HepG2 (cell line): Measurements from ENCODE around the gene APC2. TPM values are rescaled to one million over a fixed set of nuclear protein-coding genes. Genes with fewer than 3 reads are reported as not detected.

ENCODE experiments used
- BORCS8-MEF2B ChIP-seq: sonication (generic); formaldehyde crosslinking; IDR thresholded peaks from 2 replicates; pipeline ENCODE4 v1.8.0; 2022; ENCODE audit warnings: mild to moderate bottlenecking, missing genetic modification reagents
- CCDC6 ChIP-seq: sonication (generic); formaldehyde crosslinking; IDR thresholded peaks from 2 replicates; pipeline ENCODE4 v1.8.1; 2022; ENCODE audit warnings: mild to moderate bottlenecking, missing genetic modification reagents, moderate library complexity
- FLYWCH1 ChIP-seq: sonication (generic); formaldehyde crosslinking; IDR thresholded peaks from 2 replicates; pipeline ENCODE4 v1.8.1; 2023; ENCODE audit warnings: mild to moderate bottlenecking, missing genetic modification reagents
- KAT7 ChIP-seq: IDR thresholded peaks from 2 replicates; pipeline ENCODE4 v1.6.1; 2018; ENCODE audit warnings: borderline replicate concordance, missing compliant biosample characterization
- KDM6A ChIP-seq: IDR thresholded peaks from 2 replicates; pipeline ENCODE4 v1.6.1; 2016; ENCODE audit warnings: low read depth
- ZBED4 ChIP-seq: sonication (generic); formaldehyde crosslinking; IDR thresholded peaks from 2 replicates; pipeline ENCODE4 v1.4.0; 2020; ENCODE audit warnings: missing genetic modification reagents, borderline replicate concordance
- ZFP37 ChIP-seq: sonication (generic); formaldehyde crosslinking; IDR thresholded peaks from 2 replicates; pipeline ENCODE4 v1.4.0; 2020; ENCODE audit warnings: missing genetic modification reagents, borderline replicate concordance
- ZNF124 ChIP-seq: sonication (generic); formaldehyde crosslinking; IDR thresholded peaks from 2 replicates; pipeline ENCODE4 v1.4.0; 2020; ENCODE audit warnings: missing genetic modification reagents
- ZNF251 ChIP-seq: sonication (generic); formaldehyde crosslinking; IDR thresholded peaks from 2 replicates; pipeline ENCODE4 v1.9.0; 2021; ENCODE audit warnings: mild to moderate bottlenecking, missing genetic modification reagents
- ZNF598 ChIP-seq: sonication (generic); formaldehyde crosslinking; IDR thresholded peaks from 2 replicates; pipeline ENCODE4 v1.5.1; 2020; ENCODE audit warnings: mild to moderate bottlenecking, missing genetic modification reagents, borderline replicate concordance
- polyA plus RNA-seq, 8 experiments: library from polyadenylated mRNA; depleted of rRNA in 3 of 8; stranded (reverse) in 7 of 8; unstranded in 1 of 8; fragments of >200 nt; fragmentation: Illumina TruSeq in 4 of 8; extraction: Trizol in 4 of 8; gene quantifications; 2 replicates each; pipeline versions ENCODE4 v1.2.1 to v1.2.3, GENCODE V29; 2011 to 2016; ENCODE audit warnings: low read depth in 4 of 8, missing spikeins in 1 of 8, mixed read lengths in 1 of 8; ENCODE audit not compliant: insufficient read depth in 1 of 8
- total RNA-seq, 5 experiments: library from RNA; depleted of rRNA; stranded (reverse); fragments of >200 nt; fragmentation: Illumina TruSeq; extraction: Trizol; gene quantifications; 2 replicates each; pipeline ENCODE4 v1.2.3, GENCODE V29; 2016; ENCODE audit warnings: low read depth in 1 of 5
- TF ChIP-seq, protein P1 (sequence below): IDR thresholded peaks from 2 replicates; pipeline ENCODE4 v1.6.1; 2016; ENCODE audit warnings: missing compliant biosample characterization, missing genetic modification reagents, borderline replicate concordance
- TF ChIP-seq, protein P2 (sequence below): sonication (generic); formaldehyde crosslinking; IDR thresholded peaks from 2 replicates; pipeline ENCODE4 v1.4.0; 2020; ENCODE audit warnings: mild to moderate bottlenecking, missing genetic modification reagents
- TF ChIP-seq, protein P3 (sequence below): sonication (generic); formaldehyde crosslinking; IDR thresholded peaks from 2 replicates; pipeline ENCODE4 v1.4.0; 2020; ENCODE audit warnings: mild to moderate bottlenecking, missing genetic modification reagents
- TF ChIP-seq, protein P4 (sequence below): sonication (generic); formaldehyde crosslinking; IDR thresholded peaks from 2 replicates; pipeline ENCODE4 v1.4.0; 2020; ENCODE audit warnings: mild to moderate bottlenecking, missing genetic modification reagents

APC2 gene
- total and polyA plus RNA-seq, 2 of the 13 experiments (the other 11 are each of a cell fraction or from before 2014, with no cell fraction given) = 0.08 to 0.22 TPM

DNA sequence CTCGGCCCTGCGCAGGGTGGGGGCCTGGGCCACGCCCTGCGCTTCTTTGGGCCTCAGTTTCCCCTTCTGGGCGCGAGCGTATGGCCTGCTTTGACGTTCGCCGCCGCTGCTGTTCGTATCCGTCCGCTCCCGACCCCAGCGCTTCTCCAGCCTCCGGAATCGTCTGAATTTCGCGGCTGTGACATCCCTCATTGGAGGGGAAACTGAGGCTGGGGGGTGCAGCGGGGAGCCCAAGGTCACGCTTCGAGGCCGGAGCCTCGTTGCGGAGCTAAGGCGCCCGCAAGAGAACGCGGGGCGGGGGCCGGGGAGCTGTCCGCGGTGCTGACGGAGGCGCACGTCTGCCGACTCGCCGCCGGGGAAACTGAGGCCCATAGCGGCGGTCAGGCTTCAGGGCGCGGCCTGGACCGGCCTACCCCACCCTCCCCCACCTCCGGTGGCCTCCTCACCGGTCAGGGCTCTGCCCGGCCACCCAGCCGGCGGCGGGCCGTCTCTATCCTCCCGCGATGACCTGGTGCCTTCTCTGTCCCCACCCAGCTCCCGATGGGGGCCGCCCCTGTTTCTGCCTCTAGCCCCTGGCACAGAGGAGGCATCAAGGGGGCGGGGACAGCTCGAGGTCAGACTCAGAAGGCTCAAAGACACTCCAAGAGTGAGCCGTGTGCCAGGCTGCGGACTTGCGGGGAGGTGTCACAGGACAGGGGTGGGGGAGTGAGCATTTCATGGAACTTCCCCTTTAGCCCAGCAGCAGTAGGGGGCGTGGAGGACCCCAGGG is 3.0 kb upstream of the APC2 start (continued):
- TF ChIP-seq, protein P1, sequence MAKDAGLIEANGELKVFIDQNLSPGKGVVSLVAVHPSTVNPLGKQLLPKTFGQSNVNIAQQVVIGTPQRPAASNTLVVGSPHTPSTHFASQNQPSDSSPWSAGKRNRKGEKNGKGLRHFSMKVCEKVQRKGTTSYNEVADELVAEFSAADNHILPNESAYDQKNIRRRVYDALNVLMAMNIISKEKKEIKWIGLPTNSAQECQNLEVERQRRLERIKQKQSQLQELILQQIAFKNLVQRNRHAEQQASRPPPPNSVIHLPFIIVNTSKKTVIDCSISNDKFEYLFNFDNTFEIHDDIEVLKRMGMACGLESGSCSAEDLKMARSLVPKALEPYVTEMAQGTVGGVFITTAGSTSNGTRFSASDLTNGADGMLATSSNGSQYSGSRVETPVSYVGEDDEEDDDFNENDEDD (CRISPR knock-in tag) = no peak
- TF ChIP-seq ZBED4 (CRISPR knock-in tag) (no peak), ZNF124 (CRISPR knock-in tag) (no peak), BORCS8-MEF2B (CRISPR knock-in tag) (peak; percentile 30; the same call in 1 of the 2 replicates), FLYWCH1 (CRISPR knock-in tag) (no peak), ZNF598 (no peak), ZNF251 (CRISPR knock-in tag) (no peak), KDM6A (CRISPR knock-in tag) (no peak), ZFP37 (CRISPR knock-in tag) (no peak), KAT7 (no peak), CCDC6 (0 out of 2 replicates have a peak, but pooled peaks have one; percentile 26)
- TF ChIP-seq, protein P2, sequence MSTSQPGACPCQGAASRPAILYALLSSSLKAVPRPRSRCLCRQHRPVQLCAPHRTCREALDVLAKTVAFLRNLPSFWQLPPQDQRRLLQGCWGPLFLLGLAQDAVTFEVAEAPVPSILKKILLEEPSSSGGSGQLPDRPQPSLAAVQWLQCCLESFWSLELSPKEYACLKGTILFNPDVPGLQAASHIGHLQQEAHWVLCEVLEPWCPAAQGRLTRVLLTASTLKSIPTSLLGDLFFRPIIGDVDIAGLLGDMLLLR (CRISPR knock-in tag) = no peak
- TF ChIP-seq, protein P3, sequence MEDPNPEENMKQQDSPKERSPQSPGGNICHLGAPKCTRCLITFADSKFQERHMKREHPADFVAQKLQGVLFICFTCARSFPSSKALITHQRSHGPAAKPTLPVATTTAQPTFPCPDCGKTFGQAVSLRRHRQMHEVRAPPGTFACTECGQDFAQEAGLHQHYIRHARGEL (CRISPR knock-in tag) = no peak
- TF ChIP-seq, protein P4, sequence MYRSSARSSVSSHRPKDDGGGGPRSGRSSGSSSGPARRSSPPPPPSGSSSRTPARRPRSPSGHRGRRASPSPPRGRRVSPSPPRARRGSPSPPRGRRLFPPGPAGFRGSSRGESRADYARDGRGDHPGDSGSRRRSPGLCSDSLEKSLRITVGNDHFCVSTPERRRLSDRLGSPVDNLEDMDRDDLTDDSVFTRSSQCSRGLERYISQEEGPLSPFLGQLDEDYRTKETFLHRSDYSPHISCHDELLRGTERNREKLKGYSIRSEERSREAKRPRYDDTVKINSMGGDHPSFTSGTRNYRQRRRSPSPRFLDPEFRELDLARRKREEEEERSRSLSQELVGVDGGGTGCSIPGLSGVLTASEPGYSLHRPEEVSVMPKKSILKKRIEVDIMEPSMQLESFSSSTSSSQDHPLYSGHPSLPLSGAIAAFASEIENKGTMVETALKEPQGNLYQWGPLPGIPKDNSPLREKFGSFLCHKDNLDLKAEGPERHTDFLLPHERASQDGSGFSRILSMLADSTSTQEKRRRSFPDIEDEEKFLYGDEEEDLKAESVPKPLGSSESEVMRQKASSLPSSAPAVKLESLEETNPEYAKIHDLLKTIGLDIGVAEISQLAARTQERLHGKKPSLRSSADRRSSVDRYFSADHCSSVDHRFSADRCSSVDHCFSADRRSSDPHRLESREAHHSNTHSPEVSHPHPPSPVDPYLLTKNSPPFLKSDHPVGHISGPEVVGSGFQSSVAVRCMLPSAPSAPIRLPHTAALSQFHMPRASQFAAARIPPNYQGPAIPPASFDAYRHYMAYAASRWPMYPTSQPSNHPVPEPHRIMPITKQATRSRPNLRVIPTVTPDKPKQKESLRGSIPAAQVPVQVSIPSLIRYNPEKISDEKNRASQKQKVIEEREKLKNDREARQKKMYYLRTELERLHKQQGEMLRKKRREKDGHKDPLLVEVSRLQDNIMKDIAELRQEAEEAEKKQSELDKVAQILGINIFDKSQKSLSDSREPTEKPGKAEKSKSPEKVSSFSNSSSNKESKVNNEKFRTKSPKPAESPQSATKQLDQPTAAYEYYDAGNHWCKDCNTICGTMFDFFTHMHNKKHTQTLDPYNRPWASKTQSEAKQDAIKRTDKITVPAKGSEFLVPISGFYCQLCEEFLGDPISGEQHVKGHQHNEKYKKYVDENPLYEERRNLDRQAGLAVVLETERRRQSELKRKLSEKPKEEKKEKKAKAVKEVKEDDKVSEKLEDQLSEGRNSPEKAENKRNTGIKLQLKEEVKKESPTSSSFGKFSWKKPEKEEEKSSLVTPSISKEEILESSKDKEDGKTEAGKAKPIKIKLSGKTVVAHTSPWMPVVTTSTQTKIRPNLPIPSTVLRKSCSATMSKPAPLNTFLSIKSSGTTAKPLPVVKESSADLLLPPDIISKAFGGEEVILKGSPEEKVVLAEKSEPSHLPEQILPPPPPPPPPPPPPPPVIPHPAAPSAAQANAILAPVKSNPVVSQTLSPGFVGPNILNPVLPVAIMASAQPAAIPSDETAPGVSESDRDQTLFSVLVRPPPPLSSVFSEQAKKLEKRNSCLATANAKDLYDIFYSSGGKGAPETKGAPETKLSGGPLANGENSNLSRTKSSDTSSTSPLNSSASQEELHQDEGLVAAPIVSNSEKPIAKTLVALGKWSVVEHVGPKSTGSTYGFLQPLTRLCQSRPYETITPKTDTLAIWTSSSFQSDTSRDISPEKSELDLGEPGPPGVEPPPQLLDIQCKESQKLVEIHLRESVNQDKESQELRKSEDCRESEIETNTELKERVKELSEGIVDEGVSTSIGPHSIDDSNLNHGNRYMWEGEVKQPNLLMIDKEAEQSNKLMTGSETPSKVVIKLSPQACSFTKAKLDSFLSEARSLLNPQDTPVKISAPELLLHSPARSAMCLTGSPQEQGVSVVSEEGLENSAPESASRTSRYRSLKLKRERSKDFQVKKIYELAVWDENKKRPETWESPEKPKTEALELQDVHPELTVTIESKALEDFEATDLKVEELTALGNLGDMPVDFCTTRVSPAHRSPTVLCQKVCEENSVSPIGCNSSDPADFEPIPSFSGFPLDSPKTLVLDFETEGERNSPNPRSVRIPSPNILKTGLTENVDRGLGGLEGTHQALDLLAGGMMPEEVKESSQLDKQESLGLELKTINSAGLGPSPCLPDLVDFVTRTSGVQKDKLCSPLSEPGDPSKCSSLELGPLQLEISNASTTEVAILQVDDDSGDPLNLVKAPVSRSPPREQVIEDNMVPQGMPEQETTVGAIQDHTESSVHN (CRISPR knock-in tag) = no peak
